AG08396 (cell line): ENCODE data around the gene PRRC2B.
A peak's percentile ranks its signal among the peaks of the same experiment; 100 is the strongest.

Source experiments
- DNase-seq: peaks from one replicate; pipeline ENCODE4 v3.0.0; 2012; ENCODE audit warnings: low spot score, mixed read lengths

Gene PRRC2B

DNA sequence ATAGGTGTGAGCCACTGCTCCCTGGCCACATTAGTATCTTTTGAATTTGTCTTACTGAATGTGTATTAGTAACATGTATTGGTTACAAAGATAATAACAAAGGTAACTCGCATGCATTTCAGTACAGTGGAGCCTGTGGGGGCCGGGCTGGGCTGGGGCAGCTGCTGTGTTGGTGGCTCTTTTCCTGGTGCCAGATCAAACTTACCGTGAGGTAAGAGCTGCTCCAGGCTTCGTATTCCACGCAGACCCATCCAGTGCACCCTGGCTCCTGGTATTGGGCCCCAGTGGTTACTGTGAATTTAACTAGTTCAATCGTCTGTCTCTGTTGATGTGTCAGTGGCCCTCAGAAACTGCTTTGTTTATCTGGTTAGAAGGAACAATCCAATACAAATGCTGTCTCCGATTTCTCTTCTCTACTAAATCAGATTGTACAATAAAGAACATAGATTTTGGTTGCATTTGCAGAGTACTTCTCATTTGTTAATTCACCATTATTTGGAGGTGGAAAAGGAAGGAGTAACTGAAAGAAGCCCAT, 15.6 kb downstream of the PRRC2B start:
- no peak for DNase-seq

DNA sequence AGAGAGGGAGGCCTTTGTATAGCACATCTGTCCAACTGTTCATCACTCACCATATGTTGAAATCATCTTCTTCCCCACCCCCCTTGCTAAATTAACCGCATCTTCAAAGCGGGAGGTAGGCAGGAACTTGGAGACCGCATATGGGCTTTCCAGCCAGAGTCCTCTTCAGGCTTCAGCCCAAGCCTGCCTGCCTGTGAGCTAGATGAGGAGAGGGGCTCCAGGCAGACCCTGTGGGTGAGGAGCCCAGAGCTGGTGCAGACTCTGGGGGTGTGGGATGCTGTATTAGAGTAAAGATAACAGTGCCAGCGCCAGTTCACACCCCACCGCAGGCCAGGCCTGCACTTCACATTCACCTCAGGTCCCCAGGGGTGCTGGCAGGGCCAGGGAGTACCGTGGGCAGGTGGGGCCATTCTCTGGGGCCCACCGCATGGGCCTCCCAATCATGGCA, 16.2 kb downstream of the PRRC2B start:
- DNase-seq = no peak

DNA sequence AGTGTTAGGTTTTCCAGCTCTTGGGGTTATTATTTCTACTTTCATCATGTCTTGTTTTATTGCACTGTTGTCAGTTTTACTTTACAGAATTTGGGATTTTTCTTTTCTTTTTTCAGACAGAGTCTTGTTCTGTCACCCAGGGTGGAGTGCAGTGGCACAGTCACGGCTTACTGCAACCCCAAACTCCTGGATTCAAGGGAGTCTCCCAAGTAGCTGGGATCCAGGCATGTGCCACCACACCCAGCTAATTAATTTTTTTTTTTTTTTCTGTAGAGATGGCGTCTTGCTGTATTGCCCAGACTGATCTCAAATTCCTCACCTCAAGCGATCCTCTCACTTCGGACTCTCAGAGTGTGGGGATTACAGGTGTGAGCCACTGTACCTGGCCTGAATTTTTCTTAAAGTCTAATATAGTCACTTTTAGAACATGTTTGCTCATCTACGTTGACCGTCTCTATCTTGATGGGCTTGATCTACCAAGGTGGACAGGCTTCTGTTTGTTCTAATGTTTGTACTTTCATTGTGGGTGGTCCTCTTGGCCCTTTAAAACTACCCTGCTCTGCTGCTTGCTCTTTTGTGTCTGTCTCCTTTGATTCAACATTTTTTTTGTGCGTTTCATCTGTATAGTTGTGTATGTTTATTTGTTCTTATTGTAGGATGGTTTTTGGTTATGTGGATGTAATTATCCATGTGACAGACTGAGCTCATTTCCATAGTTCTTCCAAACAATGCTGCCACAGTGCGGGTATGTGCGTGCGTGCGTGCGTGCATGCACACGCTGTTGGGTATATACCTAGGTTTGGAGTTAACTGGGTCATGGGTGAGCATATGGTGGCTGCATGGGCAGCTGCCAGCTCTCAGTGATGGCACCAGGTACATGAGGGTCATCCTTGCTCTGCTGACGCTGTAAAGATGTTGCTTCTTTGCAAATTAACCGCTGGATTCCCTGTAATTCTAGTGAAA, 18.1 kb downstream of the PRRC2B start:
- no peak for DNase-seq

DNA sequence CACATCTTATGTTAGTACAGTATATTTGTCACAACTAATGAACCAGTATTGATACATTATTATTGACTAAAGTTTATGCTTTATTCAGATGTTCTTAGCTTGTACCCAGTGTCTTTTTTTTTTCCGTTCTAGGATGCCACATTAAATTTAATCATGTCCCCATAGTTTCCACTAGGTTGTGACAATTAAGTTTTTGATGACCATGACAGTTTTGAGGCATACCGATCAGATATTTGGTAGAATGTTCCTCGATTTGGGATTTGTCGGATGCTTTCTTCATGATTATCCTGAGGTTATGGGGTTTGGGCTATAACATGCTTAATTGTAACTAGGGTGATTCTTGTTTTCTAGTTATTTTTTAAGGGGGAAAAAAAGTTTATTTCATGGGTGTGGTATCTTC, 22.6 kb downstream of the PRRC2B start:
- DNase-seq = no peak

DNA sequence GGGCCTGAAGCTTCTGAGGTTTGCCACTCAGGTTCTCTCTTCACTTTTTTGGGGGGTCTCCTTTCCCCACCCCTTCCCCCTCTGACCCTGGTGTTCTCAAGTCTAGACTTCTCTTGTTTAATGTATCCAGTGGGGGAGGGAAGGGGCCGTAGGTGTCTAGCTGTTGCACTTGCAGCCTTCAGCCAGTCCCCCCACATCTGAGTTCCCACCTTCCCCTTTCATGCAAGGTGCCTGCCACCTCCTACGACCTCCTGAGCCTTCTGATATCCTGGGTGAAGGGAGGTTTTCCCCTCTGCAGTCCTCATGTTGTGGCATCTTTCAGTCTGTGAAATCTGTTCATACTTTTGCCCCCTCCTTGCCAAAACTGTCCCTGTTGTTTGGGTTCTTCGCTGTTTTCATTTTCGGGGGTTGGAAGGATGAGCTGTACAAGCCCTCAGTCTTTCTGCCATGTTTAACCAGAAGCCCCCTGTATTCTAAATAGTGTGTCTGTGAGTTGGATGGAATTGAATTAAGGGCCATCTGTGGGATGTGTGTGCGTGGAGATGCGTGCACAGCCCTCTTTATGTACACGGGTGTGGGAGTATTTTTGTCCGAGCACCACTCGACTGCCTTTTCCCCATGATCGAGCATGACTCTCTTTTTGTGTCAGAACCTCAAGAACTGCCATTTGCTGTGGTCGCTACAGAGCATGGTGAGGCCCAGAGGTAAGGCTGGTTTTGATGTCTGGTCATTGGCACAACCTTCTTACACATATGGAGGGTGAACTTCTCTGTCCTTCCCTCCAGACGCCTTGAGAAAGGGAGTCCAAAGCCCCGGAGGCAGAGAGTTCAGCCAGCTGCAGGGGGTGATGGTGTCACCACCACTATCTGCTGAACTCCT, 23.6 kb downstream of the PRRC2B start:
- DNase-seq = no peak

DNA sequence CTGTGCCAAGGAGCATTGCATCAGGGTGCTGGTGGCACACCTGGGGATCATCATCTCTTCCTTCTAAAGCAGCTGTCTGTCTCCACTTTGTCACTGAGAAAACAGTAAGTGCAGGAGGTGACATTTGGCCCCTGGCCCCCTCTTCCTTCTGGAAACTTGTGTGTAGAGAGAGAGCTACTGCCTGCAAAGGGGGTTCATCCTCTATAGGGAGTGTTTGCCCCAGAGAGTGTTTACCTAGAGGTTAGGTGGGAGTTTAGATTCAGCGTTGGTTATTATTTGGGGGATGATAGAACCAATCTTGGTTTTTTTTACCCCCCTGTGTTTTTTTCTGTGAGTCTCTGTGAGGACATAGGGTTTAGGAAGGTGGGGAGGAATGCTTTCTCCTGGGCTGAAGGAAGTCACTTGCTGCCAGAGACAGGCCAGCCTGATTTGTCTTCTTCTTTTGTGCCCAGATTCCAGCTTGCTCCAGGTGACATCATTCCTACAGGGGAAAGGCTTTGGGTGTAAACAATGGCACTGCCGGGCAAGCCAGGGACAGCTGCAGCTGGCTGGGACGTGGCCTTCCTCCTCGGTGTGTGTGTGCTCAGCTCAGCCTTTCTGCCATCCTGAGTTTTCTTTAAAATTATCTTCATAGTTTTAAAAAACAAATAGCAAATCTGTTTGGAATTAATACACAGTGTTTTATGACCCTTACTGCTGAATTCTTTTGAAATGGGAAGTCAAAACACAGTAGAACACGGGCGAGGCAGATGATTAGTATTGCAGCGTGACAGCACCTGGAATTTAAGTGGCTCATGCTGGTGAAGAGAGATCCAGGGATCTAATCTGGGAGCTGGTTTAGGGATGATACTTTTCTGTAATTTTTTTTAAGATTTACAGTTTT, 24.5 kb downstream of the PRRC2B start:
- DNase-seq = peak; percentile 49

DNA sequence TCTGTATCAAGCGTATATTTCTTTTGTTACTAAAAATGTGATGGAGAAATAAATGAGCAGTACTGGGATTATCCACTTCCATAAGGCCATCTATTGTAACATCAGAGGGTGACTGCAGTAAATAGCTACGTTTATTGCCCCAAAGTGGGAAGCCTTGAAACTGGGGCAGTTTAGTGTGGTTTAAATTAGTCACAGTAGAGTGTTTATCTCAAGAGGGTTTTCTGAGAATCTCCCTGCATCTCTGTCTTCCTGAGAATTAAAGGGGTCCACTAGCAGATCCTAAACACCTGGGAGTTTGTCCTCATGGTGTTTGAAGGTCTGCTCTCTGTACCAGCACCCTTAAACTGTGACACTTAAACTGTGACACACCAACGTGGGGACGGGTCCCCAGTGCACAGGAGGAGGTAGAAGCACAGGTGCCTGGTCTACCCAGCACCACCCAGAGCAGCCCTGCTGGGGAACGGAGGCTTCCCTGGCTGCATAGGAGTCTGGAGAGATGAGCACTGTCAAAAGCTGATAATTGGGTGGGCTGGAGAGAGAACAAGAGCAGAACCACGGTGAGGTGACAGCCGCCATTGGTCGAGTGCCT, 25.2 kb downstream of the PRRC2B start:
- DNase-seq = peak; percentile 57

DNA sequence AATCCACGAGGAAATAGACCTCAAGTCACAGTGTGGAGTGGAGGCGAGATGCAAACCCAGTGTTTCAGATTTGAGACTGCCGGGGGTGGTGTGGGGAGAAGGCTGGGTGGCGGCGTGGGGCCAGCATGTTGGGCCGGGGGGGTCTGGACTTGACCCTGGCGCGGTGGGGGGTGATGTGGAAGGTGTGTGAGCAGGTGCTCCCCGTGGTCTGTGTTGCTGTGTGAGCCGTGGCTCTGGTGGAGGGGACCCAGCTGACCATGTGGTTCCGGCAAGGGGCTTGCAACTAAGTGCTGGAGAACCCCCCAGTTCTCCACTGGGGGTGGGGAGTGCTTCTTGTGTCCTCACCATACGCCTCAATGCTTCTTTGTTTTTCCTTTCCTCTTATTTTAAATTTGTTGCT, 25.8 kb downstream of the PRRC2B start:
- no peak for DNase-seq

DNA sequence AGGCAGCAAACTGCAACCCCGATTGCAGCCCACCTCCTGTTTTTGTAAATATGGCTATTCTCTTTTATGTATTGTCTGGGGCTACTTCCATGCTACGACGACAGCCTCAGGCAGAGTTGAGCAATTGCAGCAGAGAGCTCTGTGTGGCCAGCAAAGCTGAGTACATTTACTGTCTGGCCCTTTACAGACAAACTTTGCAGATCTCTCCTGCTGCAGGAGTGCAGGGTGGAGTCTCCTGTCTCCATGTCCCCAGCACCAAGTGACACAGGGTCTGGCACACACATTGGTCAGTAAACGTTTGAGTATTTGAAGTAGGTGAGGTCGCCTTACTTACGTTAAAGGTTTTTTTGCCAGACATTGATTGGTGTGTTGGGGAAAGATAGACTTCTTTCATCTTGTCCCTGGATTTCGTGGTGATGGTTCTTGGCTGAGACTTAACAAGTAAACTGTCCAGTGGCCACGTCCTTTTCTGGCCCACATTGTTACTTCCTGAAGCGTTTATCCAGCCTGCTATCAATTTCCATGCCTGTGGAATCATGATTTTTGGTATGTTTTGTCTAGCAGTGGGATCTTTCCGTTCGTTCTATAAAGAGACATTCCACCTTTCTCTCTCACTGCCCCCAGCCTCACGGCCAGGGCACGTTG, 27.2 kb downstream of the PRRC2B start:
- no peak for DNase-seq

DNA sequence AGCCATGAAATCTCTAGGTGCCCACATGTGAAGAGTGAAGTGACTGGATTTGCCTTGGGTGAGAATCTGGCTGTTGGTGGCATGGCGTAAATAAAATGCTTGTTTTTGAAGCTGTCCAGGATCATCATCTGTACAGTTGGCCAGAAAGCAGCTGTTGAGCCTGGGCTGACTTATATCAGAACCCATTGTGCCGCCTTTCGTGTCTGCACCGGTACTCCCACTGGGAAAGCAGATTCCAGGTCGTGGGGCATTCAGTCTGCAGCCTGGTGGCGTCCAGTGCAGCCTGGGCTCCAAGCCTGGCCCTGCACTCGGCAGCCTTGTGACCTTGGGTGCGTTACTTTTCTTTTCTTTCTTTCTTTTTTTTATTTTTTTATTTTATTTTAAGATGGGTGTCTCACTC, 27.8 kb downstream of the PRRC2B start:
- DNase-seq = no peak

DNA sequence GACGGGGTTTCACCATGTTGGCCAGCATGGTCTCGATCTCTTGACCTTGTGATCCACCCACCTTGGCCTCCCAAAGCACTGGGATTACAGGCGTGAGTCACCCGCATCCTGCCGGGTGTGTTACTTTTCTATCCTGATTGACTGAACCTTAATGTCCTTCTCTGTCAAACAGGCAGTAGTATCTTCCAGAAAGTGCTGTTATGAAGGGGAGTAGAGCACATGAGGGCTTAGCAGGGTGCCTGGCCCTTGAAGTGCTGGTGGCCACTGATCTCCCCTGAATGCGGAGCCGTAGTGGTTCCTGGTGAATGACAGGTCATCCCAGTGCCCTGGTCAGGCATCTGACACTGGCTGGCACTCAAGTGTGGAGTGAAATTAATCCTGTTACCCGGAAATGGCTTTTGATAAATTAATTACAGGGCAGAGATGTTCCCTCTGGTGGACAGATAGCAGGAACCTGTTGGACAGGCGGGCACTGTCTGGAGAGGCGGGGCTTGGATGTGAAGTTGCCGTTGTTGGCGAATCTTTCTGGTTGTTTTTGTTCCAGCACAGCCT, 28.4 kb downstream of the PRRC2B start:
- DNase-seq = no peak

DNA sequence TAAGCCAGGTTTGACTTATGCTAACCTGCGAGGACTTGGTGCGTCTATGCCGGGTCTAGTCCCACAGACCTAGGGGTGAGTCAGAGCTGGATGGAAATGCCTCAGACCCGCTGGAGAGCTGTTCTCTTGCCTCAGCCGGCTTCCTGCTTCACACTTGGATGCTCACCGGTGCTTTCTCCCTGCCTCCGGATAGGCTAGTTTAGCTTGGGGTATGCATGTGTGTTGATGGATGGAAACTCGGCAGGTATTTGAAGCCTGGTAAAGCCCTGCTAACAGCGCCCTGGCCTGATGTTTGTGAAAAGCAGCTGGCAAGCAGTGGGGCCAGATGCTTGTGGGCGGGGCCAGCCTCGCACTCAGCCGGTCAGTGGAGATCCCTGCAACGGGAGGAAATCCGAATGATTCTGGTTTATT, 29.3 kb downstream of the PRRC2B start:
- peak; percentile 83 for DNase-seq

DNA sequence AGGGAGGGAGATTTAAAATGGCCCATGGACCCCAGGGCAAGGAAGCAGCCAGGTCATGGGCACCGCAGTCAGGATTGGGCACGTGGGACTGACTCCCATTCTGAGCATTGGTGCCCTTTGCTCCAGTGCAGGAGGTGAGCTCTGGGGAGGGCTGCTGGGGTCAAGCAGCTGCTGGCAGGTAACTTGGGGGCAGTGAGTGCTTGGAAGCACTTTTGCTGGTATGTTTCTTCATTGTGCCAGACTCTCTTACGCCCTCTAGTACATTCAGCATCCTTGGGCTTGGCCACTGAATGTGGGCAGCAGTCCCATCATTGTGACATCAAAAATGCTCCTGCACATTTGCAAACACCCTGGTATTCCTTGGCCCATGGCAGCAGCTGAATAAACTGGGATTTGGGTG, 32.7 kb downstream of the PRRC2B start:
- no peak for DNase-seq

DNA sequence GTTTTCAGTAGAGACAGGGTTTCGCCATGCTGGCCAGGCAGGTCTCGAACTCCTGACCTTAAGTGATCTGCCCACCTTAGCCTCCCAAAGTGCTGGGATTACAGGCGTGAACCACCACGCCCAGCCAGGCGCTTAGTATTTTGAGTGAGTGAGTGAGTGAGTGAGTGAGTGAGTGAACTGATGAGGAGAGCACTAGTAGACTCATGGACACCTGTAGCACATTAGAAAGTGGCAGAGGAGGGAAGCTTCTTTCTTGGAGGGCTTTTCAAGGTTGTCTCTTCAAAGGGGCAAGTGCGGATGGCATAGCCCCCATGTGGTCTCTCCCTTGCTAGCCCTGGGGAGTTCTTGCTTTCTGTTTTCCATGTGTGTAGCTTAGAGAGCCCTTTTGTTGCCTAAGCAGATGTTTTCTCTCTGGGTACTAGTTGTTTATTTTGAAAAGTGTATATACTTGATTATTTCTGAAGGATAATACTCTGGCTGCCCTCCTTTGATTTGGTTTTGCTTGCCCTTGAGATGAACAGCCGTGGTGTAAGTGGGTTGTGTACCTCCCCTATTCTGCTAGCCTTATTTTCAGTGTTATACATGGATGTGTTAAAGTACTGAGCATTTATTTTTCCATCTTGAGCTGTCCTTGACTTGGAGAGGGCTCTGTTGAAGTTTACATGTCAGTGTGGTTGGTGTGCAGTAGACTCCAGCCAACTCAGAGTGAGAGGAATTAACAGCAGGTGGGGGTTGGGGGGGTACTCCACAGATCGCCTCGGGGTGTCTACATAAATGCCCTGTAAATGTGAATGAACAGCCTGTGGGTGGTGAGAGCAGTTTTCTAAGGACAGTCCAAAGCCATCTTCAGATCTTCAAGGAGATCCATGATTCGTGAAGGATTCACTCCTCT, 35.5 kb downstream of the PRRC2B start:
- DNase-seq = no peak

DNA sequence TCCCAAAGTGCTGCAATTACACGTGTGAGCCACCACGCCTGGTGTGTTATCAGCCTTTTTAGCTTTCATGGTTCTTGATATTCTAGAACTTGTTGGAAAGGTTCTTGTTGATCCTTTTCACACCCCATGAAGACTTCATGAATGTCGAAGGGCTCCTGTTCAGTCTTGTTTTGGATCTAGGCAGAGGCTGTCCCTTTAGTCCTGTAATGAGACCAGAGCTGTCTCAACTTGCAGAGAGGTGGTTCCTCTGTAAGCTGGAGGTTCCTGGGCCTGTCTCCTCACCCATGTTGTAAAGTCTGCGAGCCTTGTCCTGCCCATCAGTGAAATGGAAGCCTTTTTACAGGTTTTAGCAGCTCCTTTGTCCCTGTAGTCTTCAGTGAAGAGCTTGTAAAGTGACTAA, 38.2 kb downstream of the PRRC2B start:
- DNase-seq = no peak

DNA sequence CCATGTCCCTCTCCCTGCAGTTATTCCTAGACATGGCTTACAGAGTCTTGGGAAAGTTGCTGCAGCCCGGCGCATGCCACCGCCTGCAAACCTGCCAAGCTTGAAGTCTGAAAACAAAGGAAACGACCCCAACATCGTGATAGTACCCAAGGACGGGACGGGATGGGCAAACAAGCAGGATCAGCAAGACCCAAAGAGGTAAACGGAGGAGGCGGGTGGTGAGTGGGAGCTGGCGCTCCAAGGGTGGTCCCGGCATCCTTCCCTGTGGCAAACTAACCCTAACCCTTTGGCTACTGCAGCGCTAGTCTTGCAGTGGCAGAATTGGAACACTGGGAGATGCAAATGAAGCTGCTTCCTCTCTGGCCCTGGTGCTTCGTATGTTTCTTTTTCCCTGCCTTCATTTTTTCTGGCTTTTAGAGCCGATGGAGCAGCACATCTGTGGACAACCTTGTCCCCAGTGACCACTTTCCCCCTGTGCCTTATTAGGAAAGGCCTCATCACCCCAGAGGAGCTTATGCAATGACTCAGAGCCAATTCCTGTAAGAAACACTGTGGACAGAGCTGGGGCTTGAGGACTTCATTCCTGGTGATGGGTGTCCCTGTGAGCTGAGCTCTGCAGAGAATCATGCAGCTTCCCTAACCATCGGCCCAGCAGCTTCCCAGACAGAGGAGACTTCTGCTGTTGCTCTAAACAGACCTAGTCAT, 38.9 kb downstream of the PRRC2B start:
- DNase-seq = peak; percentile 85

DNA sequence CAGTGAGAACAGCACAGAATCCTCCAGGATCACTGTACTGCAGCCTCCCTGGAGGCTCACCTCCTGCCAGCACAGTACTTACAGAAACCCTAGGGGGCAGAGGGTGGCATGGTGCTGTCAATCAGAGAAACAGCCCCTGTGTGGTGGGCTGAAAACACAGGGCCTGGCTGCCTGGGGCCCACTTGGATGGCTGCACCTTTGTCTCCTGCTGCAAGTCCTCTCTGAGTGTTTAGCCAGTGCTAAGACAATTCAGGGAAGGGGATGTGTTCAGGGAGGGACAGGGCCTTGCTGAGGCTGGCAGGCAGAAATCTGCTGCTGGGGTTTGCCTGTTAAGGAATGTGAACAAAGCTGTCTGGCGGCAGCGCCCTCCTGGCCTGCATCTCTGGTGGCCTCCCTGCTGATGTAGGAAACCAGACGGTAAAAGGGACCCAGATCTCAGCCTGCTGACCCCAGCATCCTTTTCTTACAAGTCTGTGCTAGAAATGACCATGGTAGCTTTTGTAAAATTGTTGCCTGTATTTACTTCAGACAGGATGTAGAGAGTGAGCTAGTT, 39.5 kb downstream of the PRRC2B start:
- DNase-seq = no peak

DNA sequence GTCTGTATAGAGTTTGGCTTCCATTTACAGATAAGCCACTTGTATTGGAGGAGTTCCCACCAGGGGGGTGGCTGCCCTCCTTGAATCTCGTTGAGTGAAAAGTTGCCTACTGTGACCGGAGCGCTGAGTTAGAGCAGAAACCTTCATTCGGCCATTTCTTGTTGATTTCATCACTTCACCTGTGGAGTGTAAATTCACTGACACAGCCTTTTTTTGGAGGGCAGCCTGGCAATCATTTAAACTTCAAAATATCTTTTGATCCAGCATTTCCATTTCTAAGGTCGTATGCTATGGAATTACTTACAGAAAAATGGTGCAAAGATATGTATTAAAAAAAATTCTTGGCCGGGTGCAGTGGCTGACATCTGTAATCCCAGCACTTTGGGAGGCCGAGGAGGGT, 40.8 kb downstream of the PRRC2B start:
- no peak for DNase-seq
